Activated naive CD8-positive, alpha-beta T cell treated with anti-CD3 and anti-CD28 coated beads, Interleukin-2, amount 50 U/mL, for 24 hours (primary cell): Measurements from ENCODE around the gene FHOD3.

ENCODE experiments used
- ATAC-seq: fragments of 150-1000 bp; cut with Tn5 transposase; one replicate; pipeline ENCODE4 v1.10.0; 2021
- DNase-seq: peaks from one replicate; pipeline ENCODE4 v3.0.0; 2021
- H3K27ac Mint-ChIP-seq: one replicate; pipeline ENCODE4 v1.8.0; 2021; ENCODE audit warnings: mild to moderate bottlenecking, mixed read lengths
- H3K27me3 Mint-ChIP-seq: one replicate; pipeline ENCODE4 v1.8.0; 2021; ENCODE audit warnings: mixed read lengths
- H3K36me3 Mint-ChIP-seq: one replicate; pipeline ENCODE4 v1.8.0; 2021; ENCODE audit warnings: low read depth, mixed read lengths
- H3K4me1 Mint-ChIP-seq: one replicate; pipeline ENCODE4 v1.8.0; 2021; ENCODE audit warnings: mixed read lengths
- H3K4me3 Mint-ChIP-seq: one replicate; pipeline ENCODE4 v1.8.0; 2021; ENCODE audit warnings: mild to moderate bottlenecking, moderate library complexity, mixed read lengths
- H3K9me3 Mint-ChIP-seq: one replicate; pipeline ENCODE4 v1.8.0; 2021; ENCODE audit warnings: mixed read lengths

Gene FHOD3

GRCh38 chr18:36732264-36732663, 434.8 kb downstream of the FHOD3 start:
- Mint-ChIP-seq H3K27ac (no peak overlapping the region), H3K4me1 (no peaks in the 10 kb centered on the region)
- no peak for ATAC-seq

GRCh38 chr18:36733150-36733549, 435.6 kb downstream of the FHOD3 start:
- no peaks in the 10 kb centered on the region for H3K4me1 Mint-ChIP-seq
- ATAC-seq = no peak
- no peaks in the 10 kb centered on the region for H3K27me3 Mint-ChIP-seq
- no peak overlapping the region for H3K4me3 Mint-ChIP-seq
- no peaks in the 10 kb centered on the region for H3K36me3 Mint-ChIP-seq
- peaks cover 4% of the 10 kb centered on the region for H3K9me3 Mint-ChIP-seq
- no peak for DNase-seq
- no peak overlapping the region for H3K27ac Mint-ChIP-seq

More at GRCh38 chr18:36732264-36732663, 434.8 kb downstream of the FHOD3 start:
- Mint-ChIP-seq H3K36me3 (no peaks in the 10 kb centered on the region), H3K9me3 (peaks cover 4% of the 10 kb centered on the region), H3K27me3 (no peaks in the 10 kb centered on the region), H3K4me3 (no peak overlapping the region)
- DNase-seq = no peak

GRCh38 chr18:36734596-36734995, 437.1 kb downstream of the FHOD3 start:
- no peak overlapping the region for H3K4me3 Mint-ChIP-seq
- ATAC-seq = no peak

GRCh38 chr18:36735130-36735529, 437.6 kb downstream of the FHOD3 start:
- no peak for DNase-seq
- no peaks in the 10 kb centered on the region for H3K36me3 Mint-ChIP-seq
- H3K4me3 Mint-ChIP-seq = no peak overlapping the region
- H3K9me3 Mint-ChIP-seq = peaks cover 4% of the 10 kb centered on the region
- H3K27me3 Mint-ChIP-seq = no peaks in the 10 kb centered on the region
- no peaks in the 10 kb centered on the region for H3K4me1 Mint-ChIP-seq
- no peak for ATAC-seq
- no peak overlapping the region for H3K27ac Mint-ChIP-seq

More at GRCh38 chr18:36734596-36734995, 437.1 kb downstream of the FHOD3 start:
- H3K4me1 Mint-ChIP-seq = no peaks in the 10 kb centered on the region
- no peak for DNase-seq
- no peaks in the 10 kb centered on the region for H3K36me3 Mint-ChIP-seq
- no peak overlapping the region for H3K27ac Mint-ChIP-seq
- H3K27me3 Mint-ChIP-seq = no peaks in the 10 kb centered on the region
- H3K9me3 Mint-ChIP-seq = peaks cover 4% of the 10 kb centered on the region

GRCh38 chr18:36736094-36736493, 438.6 kb downstream of the FHOD3 start:
- ATAC-seq = no peak
- H3K27ac Mint-ChIP-seq = no peak overlapping the region
- DNase-seq = no peak
- no peaks in the 10 kb centered on the region for H3K4me1 Mint-ChIP-seq
- H3K27me3 Mint-ChIP-seq = peaks cover 3% of the 10 kb centered on the region
- no peaks in the 10 kb centered on the region for H3K36me3 Mint-ChIP-seq
- no peak overlapping the region for H3K4me3 Mint-ChIP-seq
- H3K9me3 Mint-ChIP-seq = peaks cover 4% of the 10 kb centered on the region

- no peak overlapping the region for H3K27ac Mint-ChIP-seq
- peaks cover 4% of the 10 kb centered on the region for H3K9me3 Mint-ChIP-seq
- H3K4me1 Mint-ChIP-seq = no peaks in the 10 kb centered on the region
- DNase-seq (no peak), ATAC-seq (no peak)
- H3K27me3 Mint-ChIP-seq = peaks cover 12% of the 10 kb centered on the region
- no peak overlapping the region for H3K4me3 Mint-ChIP-seq
- no peaks in the 10 kb centered on the region for H3K36me3 Mint-ChIP-seq
Observed at GRCh38 chr18:36737316-36737715, 439.8 kb downstream of the FHOD3 start.

- DNase-seq = no peak
- H3K4me1 Mint-ChIP-seq = no peaks in the 10 kb centered on the region
- peaks cover 14% of the 10 kb centered on the region for H3K27me3 Mint-ChIP-seq
- no peak for ATAC-seq
- H3K36me3 Mint-ChIP-seq = no peaks in the 10 kb centered on the region
- no peaks in the 10 kb centered on the region for H3K9me3 Mint-ChIP-seq
- no peak overlapping the region for H3K27ac Mint-ChIP-seq
- no peak overlapping the region for H3K4me3 Mint-ChIP-seq
Observed at GRCh38 chr18:36744261-36744876, 446.9 kb downstream of the FHOD3 start.

- Mint-ChIP-seq H3K4me3 (no peak overlapping the region), H3K4me1 (no peaks in the 10 kb centered on the region), H3K9me3 (no peaks in the 10 kb centered on the region), H3K27ac (no peak overlapping the region), H3K36me3 (no peaks in the 10 kb centered on the region), H3K27me3 (peaks cover 14% of the 10 kb centered on the region)
- ATAC-seq (no peak), DNase-seq (no peak)
Observed at GRCh38 chr18:36745219-36745975, 447.9 kb downstream of the FHOD3 start.

GRCh38 chr18:36752929-36753865, 455.7 kb downstream of the FHOD3 start:
- no peak for ATAC-seq
- H3K9me3 Mint-ChIP-seq = no peaks in the 10 kb centered on the region
- H3K4me1 Mint-ChIP-seq = no peaks in the 10 kb centered on the region
- DNase-seq = no peak
- no peak overlapping the region for H3K27ac Mint-ChIP-seq
- no peak overlapping the region for H3K4me3 Mint-ChIP-seq
- H3K27me3 Mint-ChIP-seq = peaks cover 2% of the 10 kb centered on the region
- H3K36me3 Mint-ChIP-seq = no peaks in the 10 kb centered on the region

GRCh38 chr18:36756242-36756641, 458.7 kb downstream of the FHOD3 start:
- Mint-ChIP-seq H3K4me3 (no peak overlapping the region), H3K27me3 (peaks cover 6% of the 10 kb centered on the region)

GRCh38 chr18:36757081-36757480, 459.6 kb downstream of the FHOD3 start:
- no peak for DNase-seq
- ATAC-seq = no peak

More at GRCh38 chr18:36756242-36756641, 458.7 kb downstream of the FHOD3 start:
- H3K9me3 Mint-ChIP-seq = no peaks in the 10 kb centered on the region
- no peaks in the 10 kb centered on the region for H3K36me3 Mint-ChIP-seq
- ATAC-seq (no peak), DNase-seq (no peak)
- no peak overlapping the region for H3K27ac Mint-ChIP-seq
- H3K4me1 Mint-ChIP-seq = no peaks in the 10 kb centered on the region

GRCh38 chr18:36757991-36758390, 460.5 kb downstream of the FHOD3 start:
- Mint-ChIP-seq H3K27ac (no peak overlapping the region), H3K9me3 (no peaks in the 10 kb centered on the region), H3K27me3 (peaks cover 7% of the 10 kb centered on the region), H3K36me3 (no peaks in the 10 kb centered on the region), H3K4me1 (no peaks in the 10 kb centered on the region), H3K4me3 (no peak overlapping the region)
- no peak for DNase-seq
- ATAC-seq = no peak

More at GRCh38 chr18:36757081-36757480, 459.6 kb downstream of the FHOD3 start:
- Mint-ChIP-seq H3K9me3 (no peaks in the 10 kb centered on the region), H3K27me3 (peaks cover 7% of the 10 kb centered on the region), H3K4me3 (no peak overlapping the region), H3K36me3 (no peaks in the 10 kb centered on the region), H3K27ac (no peak overlapping the region), H3K4me1 (no peaks in the 10 kb centered on the region)

- no peaks in the 10 kb centered on the region for H3K36me3 Mint-ChIP-seq
- no peaks in the 10 kb centered on the region for H3K9me3 Mint-ChIP-seq
- no peak for ATAC-seq
- no peaks in the 10 kb centered on the region for H3K4me1 Mint-ChIP-seq
- H3K27me3 Mint-ChIP-seq = peaks cover 7% of the 10 kb centered on the region
- no peak overlapping the region for H3K27ac Mint-ChIP-seq
- H3K4me3 Mint-ChIP-seq = no peak overlapping the region
- DNase-seq = no peak
Observed at GRCh38 chr18:36758623-36759022, 461.1 kb downstream of the FHOD3 start.

GRCh38 chr18:36759167-36759776, 461.8 kb downstream of the FHOD3 start:
- Mint-ChIP-seq H3K4me1 (no peaks in the 10 kb centered on the region), H3K9me3 (no peaks in the 10 kb centered on the region), H3K27ac (no peak overlapping the region), H3K4me3 (no peak overlapping the region), H3K27me3 (peaks cover 7% of the 10 kb centered on the region), H3K36me3 (no peaks in the 10 kb centered on the region)
- DNase-seq (no peak), ATAC-seq (no peak)
